GM18951 (cell line): ENCODE data around the gene CCDC6.
"Not testable (repeated sequence)": the region's sequence is repeated elsewhere in the genome, so short reads cannot be mapped to it uniquely, and the experiment has no call there.

Experiments used
- POLR2A ChIP-seq: IDR thresholded peaks from 4 replicates; pipeline ENCODE4 v1.6.1; 2011; ENCODE audit warnings: mild to moderate bottlenecking; ENCODE audit not compliant: insufficient read length, insufficient read depth; ENCODE audit errors: extremely low read depth
- in situ Hi-C: fragments of 300-500 bp; cut with MboI; formaldehyde crosslinking; loops from one replicate; pipeline ENCODE4 v1.12.0; 2022; ENCODE audit warnings: low sequenced_read_pairs, mixed read lengths, inconsistent platforms; ENCODE audit not compliant: unreplicated experiment

The CCDC6 gene

GRCh38 chr10:59792812-59793211 lies 113.5 kb downstream of the CCDC6 start:
- no peak for TF ChIP-seq POLR2A
- in situ Hi-C loops, result no loop called here

DNA sequence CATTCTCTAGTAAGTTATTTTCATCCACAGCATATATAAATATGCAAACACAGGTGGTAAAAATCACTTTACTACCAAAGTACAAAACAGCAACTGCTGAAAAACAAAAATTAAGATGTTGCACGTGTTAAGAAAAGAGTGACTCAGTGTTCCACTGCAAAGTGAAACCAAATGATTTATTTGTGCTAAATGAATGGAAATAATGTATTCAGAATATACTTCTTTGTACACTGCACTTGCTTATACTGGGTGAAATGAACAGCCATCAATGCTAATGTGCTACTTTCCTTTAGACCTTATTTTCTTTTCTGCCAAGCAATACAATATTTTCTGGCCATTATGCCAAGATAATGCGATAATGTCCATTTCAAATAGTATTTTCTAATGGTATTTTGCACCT lies 114.8 kb downstream of the CCDC6 start:
- in situ Hi-C loops, result no loop called here
- no peak for TF ChIP-seq POLR2A

GRCh38 chr10:59790080-59790479 lies 116.3 kb downstream of the CCDC6 start:
- in situ Hi-C loops, result not testable (repeated sequence)

DNA sequence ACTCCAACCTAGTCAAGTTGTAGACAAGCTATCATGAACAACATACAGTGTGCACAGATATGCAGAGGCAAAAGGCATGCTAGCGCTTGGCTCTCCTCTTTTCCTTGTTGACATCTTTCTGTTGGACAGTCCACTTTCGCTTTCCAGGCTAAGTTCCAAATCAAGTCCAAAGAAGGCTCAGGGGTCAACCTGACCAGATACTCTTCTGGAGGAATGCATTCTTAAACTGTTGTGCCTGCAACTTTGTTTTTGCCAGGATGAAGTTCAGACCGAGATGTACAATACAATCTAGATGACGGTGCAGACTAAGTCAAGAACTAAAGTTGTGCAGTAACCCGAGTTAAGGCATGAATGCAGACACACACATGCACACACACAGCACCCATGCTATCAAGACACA lies 117.4 kb downstream of the CCDC6 start:
- in situ Hi-C loops, result not testable (repeated sequence)

GRCh38 chr10:59787032-59787431 lies 119.3 kb downstream of the CCDC6 start:
- in situ Hi-C loops, result not testable (repeated sequence)

- in situ Hi-C loops, result not testable (repeated sequence)
Measured at GRCh38 chr10:59785476-59785875, 120.9 kb downstream of the CCDC6 start.

DNA sequence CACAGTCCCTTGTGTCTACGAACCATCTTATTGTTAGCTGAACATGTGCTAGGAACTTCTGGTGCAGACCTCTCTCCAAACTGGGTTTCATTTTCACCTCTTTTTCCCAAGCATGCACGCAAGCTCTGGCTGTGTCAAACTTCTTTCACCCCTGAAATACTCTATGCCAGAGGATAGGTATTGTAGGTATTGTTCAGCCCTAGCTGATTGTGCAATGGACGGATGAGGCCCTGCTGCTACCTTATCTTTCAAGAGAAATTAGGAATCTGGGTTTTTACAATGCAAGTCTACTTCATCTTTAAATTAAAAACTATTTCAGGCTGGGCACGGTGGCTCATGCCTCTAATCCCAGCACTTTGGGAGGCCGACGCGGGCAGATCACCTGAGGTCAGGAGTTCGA lies 124.8 kb downstream of the CCDC6 start:
- in situ Hi-C loops, result no loop called here

DNA sequence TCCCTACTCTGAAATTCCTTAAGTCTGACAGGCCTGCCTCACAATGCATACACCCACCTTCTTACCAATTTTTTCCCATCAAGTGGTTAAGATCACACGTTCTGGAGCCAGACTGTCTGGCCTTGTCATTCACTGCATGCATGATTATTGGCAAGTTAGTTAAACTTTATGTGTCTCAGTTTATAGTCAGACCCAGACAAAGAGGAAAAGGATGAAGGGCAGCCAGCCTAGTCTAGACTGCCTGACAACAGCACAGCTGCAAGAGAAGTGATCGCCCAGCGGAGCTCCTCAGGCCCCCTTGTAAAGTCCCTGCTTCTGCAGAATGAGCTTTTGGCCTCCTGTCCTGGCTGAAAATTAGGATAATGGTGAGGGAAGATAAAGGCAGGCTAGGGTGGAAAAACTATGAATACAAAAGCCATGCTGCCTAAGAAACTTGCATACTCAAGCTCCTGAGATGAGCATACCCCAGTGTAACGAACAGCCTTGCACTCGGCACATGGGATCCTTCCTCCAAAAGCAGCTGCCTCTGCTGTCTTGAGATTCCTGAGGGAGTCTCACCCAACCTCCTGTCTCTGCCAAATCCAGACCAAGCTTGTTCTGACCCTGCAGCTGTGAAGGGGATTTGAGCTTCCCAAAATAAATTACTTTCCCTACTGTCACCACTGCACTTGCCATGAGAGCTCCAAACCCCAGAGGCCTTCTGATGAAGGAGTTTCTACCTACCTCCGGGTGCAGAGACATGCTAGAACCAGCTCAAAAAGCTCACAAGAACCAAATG lies 126.4 kb downstream of the CCDC6 start:
- TF ChIP-seq POLR2A, result no peak
- in situ Hi-C loops, result no loop called here

More for the DNA sequence above, 124.8 kb downstream of the CCDC6 start:
- no peak for TF ChIP-seq POLR2A

DNA sequence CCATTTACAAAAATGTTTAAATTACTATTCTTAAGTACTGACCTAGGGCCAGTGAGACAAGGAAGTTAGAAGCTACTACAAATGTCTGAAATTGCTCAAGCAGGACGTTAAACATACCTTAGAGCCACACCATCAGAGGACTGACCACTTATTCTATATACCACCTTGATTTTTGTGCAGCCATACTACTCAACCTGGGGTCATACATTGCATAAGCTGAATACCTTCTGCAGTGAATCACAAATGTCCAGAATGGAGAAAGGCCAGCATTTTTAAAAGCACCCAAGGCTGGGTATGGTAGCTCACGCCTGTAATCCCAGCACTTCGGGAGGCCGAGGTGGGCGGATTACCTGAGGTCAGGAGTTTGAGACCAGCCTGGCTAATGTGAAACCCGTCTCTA lies 131.9 kb downstream of the CCDC6 start:
- in situ Hi-C loops, result no loop called here
- no peak for TF ChIP-seq POLR2A

DNA sequence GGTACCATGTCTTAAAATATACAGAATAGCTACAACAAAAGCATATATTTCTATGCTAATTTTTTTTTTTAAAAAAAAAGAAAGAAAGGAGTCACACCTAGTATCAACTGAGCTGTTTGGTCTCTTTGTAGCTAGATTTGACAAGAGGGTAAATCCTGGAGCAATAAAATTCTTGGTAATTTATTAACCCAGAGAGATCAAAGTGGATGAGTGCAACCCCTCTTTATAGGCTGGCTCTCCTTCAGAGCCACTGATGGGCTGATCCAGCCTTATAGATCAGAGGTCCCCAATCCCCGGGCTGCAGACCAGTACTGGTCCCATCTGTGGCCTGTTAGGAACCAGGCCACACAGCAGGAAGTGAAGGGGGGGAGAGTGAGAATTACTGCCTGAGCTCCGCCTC lies 133.3 kb downstream of the CCDC6 start:
- in situ Hi-C loops, result no loop called here
- TF ChIP-seq POLR2A, result no peak

DNA sequence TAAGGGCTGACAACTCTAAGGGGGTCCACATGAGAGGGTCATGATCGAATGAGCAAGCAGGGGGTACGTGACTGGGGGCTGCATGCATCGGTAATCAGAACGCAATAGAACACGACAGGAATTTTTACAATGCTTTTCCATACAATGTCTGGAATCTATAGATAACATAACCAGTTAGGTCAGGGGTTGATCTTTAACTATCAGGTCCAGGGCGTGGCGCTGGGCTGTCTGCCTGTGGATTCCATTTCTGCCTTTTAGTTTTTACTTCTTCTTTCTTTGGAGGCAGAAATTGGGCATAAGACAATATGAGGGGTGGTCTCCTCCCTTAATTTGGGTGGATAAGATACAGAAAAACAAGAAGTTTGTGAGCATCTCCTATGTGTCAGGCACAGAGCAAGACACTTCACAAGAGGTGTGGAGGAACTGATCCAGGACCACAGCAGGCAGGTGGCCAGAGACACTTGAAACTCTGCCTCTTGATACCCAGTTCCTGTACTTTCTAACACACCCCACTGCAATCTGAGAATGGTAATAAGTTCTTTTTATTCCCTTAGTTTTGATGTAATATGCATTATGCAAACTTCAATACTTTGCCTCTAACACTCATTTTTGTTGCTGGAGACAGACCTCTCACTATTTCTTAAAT lies 135.1 kb downstream of the CCDC6 start:
- in situ Hi-C loops, result no loop called here
- TF ChIP-seq POLR2A, result no peak

GRCh38 chr10:59770689-59771088 lies 135.7 kb downstream of the CCDC6 start:
- in situ Hi-C loops, result no loop called here

DNA sequence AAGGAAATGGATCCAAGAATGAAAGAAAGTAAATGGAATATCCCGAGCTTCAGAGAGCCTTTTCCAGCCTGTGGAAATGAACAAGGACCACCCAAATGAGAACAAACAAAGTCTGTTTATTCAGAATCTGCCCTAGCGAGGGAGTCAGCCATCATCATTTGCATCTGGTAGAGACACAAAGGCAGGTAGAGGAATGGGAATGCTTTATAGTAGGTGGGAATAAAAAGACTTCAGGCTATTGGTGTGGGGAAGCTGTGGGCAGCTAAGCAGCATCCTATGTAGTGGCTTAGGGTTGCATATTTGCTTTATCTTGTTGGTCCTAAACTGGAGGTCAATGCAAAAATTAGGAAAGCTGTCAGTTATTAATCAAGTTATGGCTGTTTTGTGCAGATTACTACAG lies 143.9 kb downstream of the CCDC6 start:
- TF ChIP-seq POLR2A, result no peak
- in situ Hi-C loops, result no loop called here

More at GRCh38 chr10:59770689-59771088, 135.7 kb downstream of the CCDC6 start:
- TF ChIP-seq POLR2A, result no peak

DNA sequence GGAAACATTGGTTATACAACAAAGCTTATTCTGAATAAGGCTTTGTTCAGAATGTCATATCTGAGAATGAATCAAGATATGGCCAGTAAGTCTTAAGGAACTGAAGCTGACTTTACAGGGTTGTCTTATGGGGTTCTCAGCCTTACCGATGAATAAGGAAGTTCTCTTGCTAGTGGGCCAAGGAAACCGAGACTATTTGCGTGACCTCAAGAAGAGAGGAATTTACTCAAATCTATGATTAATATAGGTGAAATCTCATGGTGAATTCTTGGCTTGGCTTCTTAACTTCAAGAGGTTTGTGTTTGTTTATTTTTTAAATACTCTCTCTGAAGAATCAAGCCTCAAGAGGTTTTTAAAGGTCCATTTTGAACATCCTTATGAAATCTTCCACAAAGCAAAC lies 148.4 kb downstream of the CCDC6 start:
- no peak for TF ChIP-seq POLR2A
- in situ Hi-C loops, result no loop called here

GRCh38 chr10:59754951-59755350 lies 151.4 kb downstream of the CCDC6 start:
- no peak for TF ChIP-seq POLR2A
- in situ Hi-C loops, result no loop called here
